Memory B cell (primary cell): ENCODE measurements around the gene ARHGAP25.

Source experiments
- ATAC-seq: fragments of 150-1000 bp; cut with Tn5 transposase; 2 replicates; pipeline ENCODE4 v1.10.0; 2021; ENCODE audit warnings: low read depth, mild to moderate bottlenecking, moderate library complexity
- DNase-seq, 2 donors: peaks; one replicate each; pipeline ENCODE4 v3.0.0; 2022; ENCODE audit warnings: low spot score in 2 of 2
- H3K27ac Mint-ChIP-seq: one replicate; pipeline ENCODE4 v1.8.0; 2022; ENCODE audit warnings: mild to moderate bottlenecking, moderate library complexity, mixed read lengths
- H3K27me3 Mint-ChIP-seq: one replicate; pipeline ENCODE4 v1.8.0; 2022; ENCODE audit warnings: mixed read lengths
- H3K36me3 Mint-ChIP-seq: one replicate; pipeline ENCODE4 v1.8.0; 2022; ENCODE audit warnings: mild to moderate bottlenecking, mixed read lengths
- H3K4me1 Mint-ChIP-seq: one replicate; pipeline ENCODE4 v1.8.0; 2022; ENCODE audit warnings: mixed read lengths
- H3K4me3 Mint-ChIP-seq: one replicate; pipeline ENCODE4 v1.8.0; 2022; ENCODE audit warnings: mild to moderate bottlenecking, moderate library complexity, mixed read lengths
- H3K9me3 Mint-ChIP-seq: one replicate; pipeline ENCODE4 v1.8.0; 2022; ENCODE audit warnings: mixed read lengths

ARHGAP25 gene

DNA sequence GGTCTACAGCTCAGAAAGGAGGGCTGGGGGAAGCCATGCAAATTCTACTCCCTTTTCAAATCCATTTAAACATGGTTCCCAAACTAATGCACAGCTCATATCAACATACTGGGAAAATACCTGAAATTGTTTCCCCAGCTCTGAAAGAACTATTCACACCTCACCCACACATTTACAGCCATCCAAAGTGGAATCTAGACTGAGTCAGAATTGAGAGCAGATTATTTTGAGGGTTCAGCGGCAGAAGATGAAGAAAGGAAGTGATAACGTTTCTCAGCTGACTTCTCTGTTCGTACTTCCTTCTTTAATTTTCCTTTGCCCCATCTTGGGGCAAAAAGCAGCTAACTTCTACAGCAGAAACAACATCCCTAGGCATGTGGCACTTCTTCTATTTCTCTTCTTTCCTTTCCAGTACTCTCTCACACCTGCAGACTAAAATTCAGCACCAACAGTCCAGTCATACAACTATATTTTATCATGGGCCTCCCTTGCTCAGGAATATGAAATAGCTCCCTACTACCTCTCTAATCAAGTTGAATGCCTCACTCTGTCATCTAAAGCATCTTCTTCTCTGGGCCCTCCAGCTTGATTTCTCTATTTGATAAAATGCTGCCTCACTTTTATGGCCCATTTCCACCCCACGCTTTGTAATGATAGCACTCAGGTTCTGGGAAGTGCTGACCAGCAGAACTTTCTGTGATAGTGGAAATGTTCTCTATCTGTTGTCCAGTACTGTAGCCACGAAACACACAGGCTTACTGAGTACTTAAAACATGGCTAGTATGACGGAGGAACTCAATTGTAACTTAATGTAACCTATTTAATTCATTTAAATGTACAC is 35.9 kb downstream of the ARHGAP25 start:
- DNase-seq (no peak), ATAC-seq (peak; percentile 18)
- peaks cover 5% of the 10 kb centered on the region for H3K36me3 Mint-ChIP-seq

DNA sequence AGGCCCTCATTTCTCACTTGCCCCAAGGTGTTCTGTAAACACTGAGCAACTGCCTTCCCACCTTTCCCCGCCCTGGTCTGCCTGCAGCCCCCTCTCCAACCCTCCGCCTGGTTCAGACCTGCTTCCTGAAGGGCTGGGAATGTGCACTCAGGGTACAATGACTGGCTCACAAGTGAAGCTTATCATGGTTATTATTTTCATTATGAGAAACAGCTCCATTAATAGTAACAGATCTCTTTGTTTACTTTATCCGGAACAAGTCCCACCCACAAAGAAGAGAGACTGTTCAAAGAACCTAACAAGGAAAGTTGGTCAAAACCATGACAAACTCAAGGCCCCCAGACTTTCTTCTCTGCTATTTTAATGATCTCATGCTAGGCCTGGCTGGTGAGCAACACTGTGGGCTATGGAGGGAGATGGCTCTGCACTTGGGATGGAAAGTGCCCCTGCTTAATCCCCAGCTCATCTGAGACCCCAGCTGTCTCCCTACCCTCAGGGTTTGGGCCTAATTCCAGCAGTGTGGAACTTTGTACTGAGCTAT is 36.7 kb downstream of the ARHGAP25 start:
- H3K9me3 Mint-ChIP-seq, result no peaks in the 10 kb centered on the region
- peak overlapping the region; percentile 46 for H3K4me3 Mint-ChIP-seq
- H3K27me3 Mint-ChIP-seq, result no peaks in the 10 kb centered on the region
- ATAC-seq, result no peak
- H3K27ac Mint-ChIP-seq, result peak overlapping the region; percentile 96
- H3K4me1 Mint-ChIP-seq, result peaks cover 79% of the 10 kb centered on the region
- DNase-seq, result no peak
- H3K36me3 Mint-ChIP-seq, result peaks cover 13% of the 10 kb centered on the region

More for the DNA sequence above, 35.9 kb downstream of the ARHGAP25 start:
- Mint-ChIP-seq H3K4me3 (peak overlapping the region; percentile 77), H3K27ac (peak overlapping the region; percentile 96), H3K9me3 (no peaks in the 10 kb centered on the region), H3K4me1 (peaks cover 79% of the 10 kb centered on the region), H3K27me3 (no peaks in the 10 kb centered on the region)

DNA sequence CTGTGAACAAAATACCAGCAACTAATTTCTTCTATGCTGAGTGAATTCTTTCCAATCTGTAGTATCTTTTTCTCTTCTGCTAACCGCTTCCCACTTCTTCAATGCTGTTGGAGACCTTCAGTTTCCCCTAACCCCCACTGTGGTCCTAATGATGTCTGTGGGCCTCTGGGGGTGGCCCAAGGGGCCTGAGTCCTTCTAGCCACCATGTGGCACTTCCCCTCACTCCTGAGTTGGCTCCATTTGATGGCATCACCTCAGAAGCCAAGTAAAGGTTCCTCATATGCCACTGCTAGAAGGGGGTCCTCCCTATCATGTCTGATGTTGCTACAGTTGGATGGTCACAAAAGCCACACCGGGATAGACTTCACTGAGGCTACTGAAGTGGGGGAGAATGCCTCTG is 37.5 kb downstream of the ARHGAP25 start:
- Mint-ChIP-seq H3K9me3 (no peaks in the 10 kb centered on the region), H3K4me3 (peak overlapping the region; percentile 65), H3K36me3 (peaks cover 20% of the 10 kb centered on the region), H3K4me1 (peaks cover 81% of the 10 kb centered on the region), H3K27me3 (no peaks in the 10 kb centered on the region), H3K27ac (peak overlapping the region; percentile 96)
- ATAC-seq (no peak), DNase-seq (no peak)

DNA sequence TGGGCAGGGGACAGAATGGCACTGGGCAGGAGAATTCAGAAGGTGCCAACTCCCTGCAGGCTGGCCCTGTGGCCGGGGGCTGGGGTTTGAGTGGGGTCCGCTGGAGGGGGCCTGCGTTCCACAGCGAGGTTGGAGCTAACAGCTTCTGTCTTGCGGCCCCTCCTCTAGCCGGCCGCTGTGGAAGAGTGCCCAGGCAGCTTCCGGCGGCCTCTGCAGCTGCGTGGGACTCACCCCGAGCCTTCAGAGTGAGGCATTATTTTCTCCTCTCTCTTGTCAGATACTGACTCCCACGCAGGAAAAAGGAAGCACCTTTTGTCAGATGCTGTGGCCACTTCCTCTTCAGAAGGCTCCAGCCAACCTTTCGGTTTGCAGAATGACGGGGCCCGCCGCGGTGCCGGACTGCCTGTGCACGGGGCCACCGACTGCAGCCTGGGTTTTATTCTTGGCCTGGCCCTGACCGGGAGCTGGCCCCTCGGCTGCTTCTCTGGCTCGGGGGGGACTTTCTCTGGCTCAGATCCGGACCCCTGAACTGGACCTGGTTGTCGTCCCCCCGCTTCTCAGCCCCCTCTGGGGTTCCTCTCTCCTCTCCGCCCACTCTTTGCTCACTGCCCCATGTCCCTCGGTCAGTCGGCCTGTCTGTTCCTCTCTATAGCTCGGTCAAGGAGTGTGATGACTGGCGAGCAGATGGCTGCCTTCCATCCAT is 40.1 kb downstream of the ARHGAP25 start:
- Mint-ChIP-seq H3K36me3 (peaks cover 31% of the 10 kb centered on the region), H3K4me1 (peaks cover 67% of the 10 kb centered on the region), H3K4me3 (peak overlapping the region; percentile 99), H3K9me3 (no peaks in the 10 kb centered on the region), H3K27ac (peak overlapping the region; percentile 96), H3K27me3 (no peaks in the 10 kb centered on the region)
- peak; percentile 65 to 78 for DNase-seq
- peak; percentile 79 for ATAC-seq

DNA sequence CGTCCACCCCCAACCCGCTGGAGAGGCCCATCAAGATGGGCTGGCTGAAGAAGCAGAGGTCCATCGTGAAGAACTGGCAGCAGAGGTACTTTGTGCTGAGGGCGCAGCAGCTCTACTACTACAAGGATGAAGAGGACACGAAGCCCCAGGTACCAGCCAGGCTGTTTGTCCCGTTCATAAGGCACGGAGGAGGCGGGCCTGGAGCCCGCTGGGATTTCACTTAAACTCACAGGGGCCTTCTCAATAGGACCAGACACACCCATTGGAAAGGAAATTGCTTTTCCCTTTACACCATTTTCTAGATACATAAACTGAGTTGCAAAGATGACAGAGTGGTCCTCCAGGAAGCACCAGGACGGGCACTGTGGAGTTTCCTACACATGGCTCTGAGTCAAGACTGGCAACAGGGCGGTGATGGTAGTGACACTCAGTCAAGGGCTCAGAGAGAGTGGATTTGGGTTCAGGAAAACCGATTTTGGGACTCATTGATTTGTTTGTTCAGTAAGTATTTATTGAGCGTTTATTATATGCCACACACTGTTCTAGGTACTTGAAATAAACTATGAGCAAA is 40.7 kb downstream of the ARHGAP25 start:
- Mint-ChIP-seq H3K27ac (peak overlapping the region; percentile 96), H3K9me3 (no peaks in the 10 kb centered on the region), H3K27me3 (no peaks in the 10 kb centered on the region), H3K36me3 (peaks cover 34% of the 10 kb centered on the region), H3K4me3 (peak overlapping the region; percentile 99), H3K4me1 (peaks cover 64% of the 10 kb centered on the region)
- no peak for DNase-seq
- ATAC-seq, result peak; percentile 3

DNA sequence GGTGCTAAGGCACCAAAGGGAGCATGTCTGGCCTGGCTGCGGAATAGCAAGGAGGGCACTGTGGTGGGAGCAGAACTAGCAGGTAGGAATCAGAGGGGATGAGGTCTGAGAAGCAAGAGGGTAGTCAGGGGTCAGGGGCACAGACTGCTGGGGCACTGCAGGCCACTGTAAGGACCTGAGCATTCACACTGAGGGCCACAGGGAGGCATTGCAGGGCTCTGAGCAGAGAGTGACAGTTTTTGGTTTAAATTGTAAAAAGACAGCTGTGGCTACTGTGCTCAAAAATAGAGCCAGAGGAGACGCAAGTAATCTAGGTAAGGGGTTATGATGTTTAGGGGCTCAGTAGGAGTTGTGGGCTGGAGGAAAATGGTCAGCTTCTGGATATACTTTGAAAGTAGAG is 41.5 kb downstream of the ARHGAP25 start:
- ATAC-seq (peak; percentile 30), DNase-seq (no peak)
- peak overlapping the region; percentile 99 for H3K4me3 Mint-ChIP-seq
- H3K27me3 Mint-ChIP-seq, result no peaks in the 10 kb centered on the region
- peak overlapping the region; percentile 96 for H3K27ac Mint-ChIP-seq
- H3K9me3 Mint-ChIP-seq, result no peaks in the 10 kb centered on the region
- peaks cover 64% of the 10 kb centered on the region for H3K4me1 Mint-ChIP-seq
- peaks cover 41% of the 10 kb centered on the region for H3K36me3 Mint-ChIP-seq

DNA sequence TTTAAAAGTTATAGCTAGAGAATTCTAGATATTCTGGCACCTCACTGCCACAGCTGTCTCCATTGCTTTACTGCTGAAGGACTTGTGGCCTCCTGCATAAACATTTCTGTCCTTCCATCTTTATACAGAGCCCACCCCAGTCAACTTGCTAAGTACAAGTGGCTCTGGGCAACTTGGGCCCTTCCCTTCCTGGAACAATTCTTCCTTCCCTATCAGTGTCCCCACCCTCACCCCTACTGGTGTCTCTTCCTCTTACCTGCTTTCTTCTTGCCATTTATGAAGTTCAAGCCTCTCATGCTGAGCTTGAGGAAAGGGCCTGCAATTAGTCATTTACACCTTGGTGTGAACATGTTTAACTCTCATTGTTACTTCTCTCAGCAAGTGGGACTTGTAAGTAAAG is 45.0 kb downstream of the ARHGAP25 start:
- no peak for DNase-seq
- Mint-ChIP-seq H3K4me3 (peak overlapping the region; percentile 84), H3K36me3 (peaks cover 55% of the 10 kb centered on the region), H3K27me3 (no peaks in the 10 kb centered on the region), H3K9me3 (no peaks in the 10 kb centered on the region), H3K4me1 (peaks cover 43% of the 10 kb centered on the region), H3K27ac (no peak overlapping the region)
- ATAC-seq, result no peak

DNA sequence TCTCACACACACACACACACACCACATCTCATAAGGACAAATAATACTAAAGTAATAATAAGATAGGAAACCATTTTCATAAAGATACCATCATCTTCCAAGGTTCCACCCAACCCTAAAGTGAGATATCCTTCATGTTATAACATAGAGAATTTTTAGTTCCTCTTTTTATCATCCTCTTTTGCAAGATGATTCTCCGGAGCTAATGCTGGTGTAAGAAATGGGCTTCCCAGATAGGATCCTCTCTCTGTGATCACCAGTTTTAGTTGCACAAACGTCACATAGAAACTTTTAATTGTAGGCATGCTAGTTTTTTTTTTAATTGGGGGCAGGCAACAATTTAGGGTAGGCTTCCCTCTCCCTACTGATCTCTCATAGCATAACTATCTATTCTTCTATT is 49.6 kb downstream of the ARHGAP25 start:
- ATAC-seq, result peak; percentile 56
- DNase-seq, result peak in 1 of 2 donors; percentile 8
- H3K4me1 Mint-ChIP-seq, result peaks cover 25% of the 10 kb centered on the region
- H3K27ac Mint-ChIP-seq, result no peak overlapping the region
- H3K27me3 Mint-ChIP-seq, result no peaks in the 10 kb centered on the region
- peaks cover 29% of the 10 kb centered on the region for H3K36me3 Mint-ChIP-seq
- H3K4me3 Mint-ChIP-seq, result no peak overlapping the region
- no peaks in the 10 kb centered on the region for H3K9me3 Mint-ChIP-seq

DNA sequence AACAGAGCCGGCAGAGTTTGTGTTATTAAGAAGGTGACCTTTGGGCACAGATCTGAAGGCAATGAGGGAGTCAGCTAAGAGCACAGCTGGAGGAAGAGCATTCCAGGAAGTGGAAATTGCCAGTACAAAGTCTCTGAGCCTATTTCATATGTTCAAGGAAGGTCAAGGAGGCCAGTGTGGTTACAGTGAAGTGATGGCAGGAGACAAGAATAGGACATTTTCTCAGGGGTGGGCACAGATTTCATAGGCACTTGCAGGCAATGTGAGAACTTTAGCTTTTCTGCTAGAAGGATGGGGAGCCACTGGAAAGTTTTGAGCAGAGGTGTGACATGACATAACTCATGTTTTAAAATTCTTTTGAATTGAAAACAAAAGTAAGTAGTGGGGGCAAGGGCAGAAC is 50.3 kb downstream of the ARHGAP25 start:
- Mint-ChIP-seq H3K27ac (no peak overlapping the region), H3K4me3 (no peak overlapping the region), H3K4me1 (peaks cover 24% of the 10 kb centered on the region), H3K36me3 (peaks cover 28% of the 10 kb centered on the region), H3K9me3 (no peaks in the 10 kb centered on the region), H3K27me3 (no peaks in the 10 kb centered on the region)
- ATAC-seq (no peak), DNase-seq (peak in 1 of 2 donors; percentile 7)

DNA sequence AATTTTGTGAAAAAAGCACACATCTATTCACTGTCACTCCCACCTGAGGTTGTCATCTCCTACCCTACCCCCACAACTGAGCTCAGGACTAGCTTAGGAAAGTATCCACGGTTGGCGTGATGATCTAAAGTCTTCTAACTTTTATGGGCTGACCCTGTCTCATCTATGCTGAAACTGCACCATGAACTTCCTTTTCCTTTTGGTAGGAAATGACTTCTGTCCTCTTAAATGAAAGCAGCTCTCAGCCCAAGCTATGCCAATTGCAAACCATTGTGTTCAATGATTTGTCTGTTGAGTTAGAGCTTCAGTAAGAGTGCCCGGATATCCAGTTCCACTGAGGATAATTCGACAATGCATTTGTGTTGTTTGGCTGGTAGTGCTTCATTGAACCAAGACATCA is 52.7 kb downstream of the ARHGAP25 start:
- Mint-ChIP-seq H3K27ac (no peak overlapping the region), H3K27me3 (no peaks in the 10 kb centered on the region), H3K4me1 (peaks cover 31% of the 10 kb centered on the region), H3K4me3 (no peak overlapping the region), H3K9me3 (no peaks in the 10 kb centered on the region), H3K36me3 (peaks cover 23% of the 10 kb centered on the region)
- ATAC-seq, result no peak
- no peak for DNase-seq

DNA sequence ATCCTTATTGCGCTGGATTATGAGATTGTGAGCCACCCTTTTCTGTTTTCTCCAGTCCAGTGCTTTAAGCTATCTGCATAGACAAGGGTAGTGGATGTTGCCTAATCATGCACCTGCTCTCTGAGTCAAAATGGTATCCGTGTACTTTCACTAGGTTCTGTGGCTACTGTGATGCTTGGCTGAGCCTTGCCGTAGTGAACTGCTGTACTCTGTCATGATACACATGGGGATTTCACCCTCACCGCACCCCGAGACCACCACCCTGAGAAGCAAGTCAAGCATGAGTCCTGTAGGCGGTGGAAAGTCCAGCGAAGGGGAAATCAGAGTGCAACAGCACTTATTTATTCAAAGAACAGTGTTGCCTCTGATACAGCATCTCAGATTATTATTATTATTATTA is 55.0 kb downstream of the ARHGAP25 start:
- Mint-ChIP-seq H3K4me3 (peak overlapping the region; percentile 57), H3K9me3 (no peaks in the 10 kb centered on the region), H3K36me3 (peaks cover 34% of the 10 kb centered on the region), H3K4me1 (peaks cover 44% of the 10 kb centered on the region), H3K27me3 (no peaks in the 10 kb centered on the region), H3K27ac (no peak overlapping the region)
- DNase-seq, result peak; percentile 70 to 89
- peak; percentile 88 for ATAC-seq

DNA sequence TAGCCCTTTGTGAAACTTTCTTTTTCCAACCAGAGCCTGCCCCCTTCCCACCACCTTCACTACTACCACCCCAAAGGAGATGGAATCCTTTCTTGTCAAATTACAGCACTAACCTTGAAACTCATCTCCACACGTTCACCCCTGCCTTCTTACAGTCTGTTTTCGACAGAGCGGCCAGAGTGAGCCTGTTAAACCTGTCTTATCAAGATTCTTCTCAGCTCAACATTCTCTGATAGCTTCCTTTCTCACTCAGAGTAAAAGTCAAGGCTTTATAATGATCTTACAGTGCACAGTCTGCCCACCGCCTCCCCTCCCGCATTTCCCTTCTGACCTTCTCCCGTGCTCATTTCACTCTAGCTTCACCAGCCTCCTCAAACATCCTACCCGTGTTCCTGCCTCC is 56.0 kb downstream of the ARHGAP25 start:
- Mint-ChIP-seq H3K27ac (no peak overlapping the region), H3K36me3 (peaks cover 42% of the 10 kb centered on the region), H3K4me1 (peaks cover 54% of the 10 kb centered on the region), H3K4me3 (peak overlapping the region; percentile 57), H3K27me3 (no peaks in the 10 kb centered on the region), H3K9me3 (no peaks in the 10 kb centered on the region)
- no peak for DNase-seq
- no peak for ATAC-seq

DNA sequence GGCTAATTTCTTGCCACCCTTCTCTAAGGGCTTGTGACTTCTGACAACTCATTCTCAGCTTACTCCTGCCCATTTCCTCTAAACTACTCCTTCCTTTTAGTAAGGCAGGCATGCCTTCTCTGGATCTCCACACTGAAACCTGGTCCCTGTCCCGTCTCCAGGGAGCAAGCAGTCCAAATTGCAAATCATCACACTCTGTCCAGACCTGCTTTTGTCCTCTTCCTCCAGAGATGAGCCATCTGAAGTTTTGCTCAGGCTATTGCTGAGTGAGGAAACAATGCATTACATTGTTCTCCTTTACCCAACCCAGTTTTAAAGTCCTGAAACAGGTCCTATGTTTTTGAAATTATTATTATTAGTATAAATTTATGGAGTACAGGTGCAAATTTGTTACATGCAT is 57.3 kb downstream of the ARHGAP25 start:
- no peak for DNase-seq
- Mint-ChIP-seq H3K9me3 (peaks cover 2% of the 10 kb centered on the region), H3K4me3 (peak overlapping the region; percentile 68), H3K27me3 (no peaks in the 10 kb centered on the region), H3K36me3 (peaks cover 48% of the 10 kb centered on the region), H3K27ac (no peak overlapping the region), H3K4me1 (peaks cover 61% of the 10 kb centered on the region)
- no peak for ATAC-seq

DNA sequence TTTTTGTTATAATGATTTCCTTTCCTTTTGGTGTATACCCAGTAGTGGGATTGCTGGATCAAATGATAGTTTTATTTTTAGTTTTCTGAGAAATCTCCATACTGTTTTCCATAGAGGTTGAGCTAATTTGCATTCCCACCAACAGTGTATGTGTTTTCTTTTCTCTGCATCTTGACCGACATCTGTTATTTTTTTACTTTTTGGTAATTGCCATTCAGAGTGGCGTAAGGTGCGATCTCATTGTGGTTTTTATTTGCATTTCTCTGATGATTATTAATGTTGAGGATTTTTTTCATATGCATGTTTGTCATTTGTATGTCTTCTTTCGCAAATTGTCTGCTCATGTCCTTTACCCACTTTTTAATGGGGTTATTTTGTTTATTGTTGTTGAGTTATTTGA is 58.1 kb downstream of the ARHGAP25 start:
- Mint-ChIP-seq H3K27ac (no peak overlapping the region), H3K4me3 (peak overlapping the region; percentile 71), H3K9me3 (peaks cover 2% of the 10 kb centered on the region), H3K36me3 (peaks cover 51% of the 10 kb centered on the region), H3K27me3 (no peaks in the 10 kb centered on the region), H3K4me1 (peaks cover 64% of the 10 kb centered on the region)
- ATAC-seq (peak; percentile 22), DNase-seq (no peak)
